ENCODE results near the gene ARL5C. TPM values are rescaled to one million over a fixed set of nuclear protein-coding genes. Genes with fewer than 3 reads are reported as not detected.

Gene ARL5C
- total RNA-seq, 1 donor from 2014 or later = 0.25 TPM

- DNase-seq (ENCODE audit: low spot score) = no peak
- no peak for TF ChIP-seq CTCF (IDR thresholded peaks at IDR 0.05)
- no peaks in the 10 kb centered on the region for H3K9me3 Mint-ChIP-seq (ENCODE audit: low read depth)
- peaks cover 2% of the 10 kb centered on the region for H3K27me3 Mint-ChIP-seq (ENCODE audit: low read depth)
- H3K4me1 Mint-ChIP-seq (ENCODE audit: low read depth) = peaks cover 13% of the 10 kb centered on the region
- no peak overlapping the region for H3K27ac Mint-ChIP-seq (ENCODE audit: unreplicated experiment)
- H3K4me3 Mint-ChIP-seq (ENCODE audit: unreplicated experiment) = no peak overlapping the region
- H3K36me3 Mint-ChIP-seq (ENCODE audit: low read depth) = peaks cover 1% of the 10 kb centered on the region
Observed at GRCh38 chr17:39118674-39119419, 47.1 kb downstream of the ARL5C start.

GRCh38 chr17:39116224-39116623, 49.7 kb downstream of the ARL5C start:
- peaks cover 2% of the 10 kb centered on the region for H3K27me3 Mint-ChIP-seq (ENCODE audit: low read depth)
- no peaks in the 10 kb centered on the region for H3K9me3 Mint-ChIP-seq (ENCODE audit: low read depth)
- H3K36me3 Mint-ChIP-seq (ENCODE audit: low read depth) = peaks cover 1% of the 10 kb centered on the region
- H3K27ac Mint-ChIP-seq (ENCODE audit: unreplicated experiment) = no peak overlapping the region
- no peak for DNase-seq (ENCODE audit: low spot score)
- H3K4me3 Mint-ChIP-seq (ENCODE audit: unreplicated experiment) = no peak overlapping the region
- no peak for TF ChIP-seq CTCF (IDR thresholded peaks at IDR 0.05)
- H3K4me1 Mint-ChIP-seq (ENCODE audit: low read depth) = peaks cover 7% of the 10 kb centered on the region

GRCh38 chr17:39115135-39115534, 50.8 kb downstream of the ARL5C start:
- Mint-ChIP-seq H3K27me3 (ENCODE audit: low read depth) (peaks cover 2% of the 10 kb centered on the region), H3K4me1 (ENCODE audit: low read depth) (peaks cover 14% of the 10 kb centered on the region), H3K4me3 (ENCODE audit: unreplicated experiment) (no peak overlapping the region), H3K9me3 (ENCODE audit: low read depth) (no peaks in the 10 kb centered on the region), H3K27ac (ENCODE audit: unreplicated experiment) (peak overlapping the region; percentile 6), H3K36me3 (ENCODE audit: low read depth) (peaks cover 1% of the 10 kb centered on the region)
- DNase-seq (ENCODE audit: low spot score) = no peak
- TF ChIP-seq CTCF (IDR thresholded peaks at IDR 0.05) = no peak

- H3K27ac Mint-ChIP-seq (ENCODE audit: unreplicated experiment) = peak overlapping the region; percentile 6
Observed at GRCh38 chr17:39114723-39115122, 51.2 kb downstream of the ARL5C start.

GRCh38 chr17:39113871-39114270, 52.1 kb downstream of the ARL5C start:
- DNase-seq (ENCODE audit: low spot score) = no peak
- Mint-ChIP-seq H3K27me3 (ENCODE audit: low read depth) (peaks cover 2% of the 10 kb centered on the region), H3K4me1 (ENCODE audit: low read depth) (peaks cover 15% of the 10 kb centered on the region), H3K27ac (ENCODE audit: unreplicated experiment) (no peak overlapping the region), H3K4me3 (ENCODE audit: unreplicated experiment) (no peak overlapping the region), H3K36me3 (ENCODE audit: low read depth) (peaks cover 1% of the 10 kb centered on the region), H3K9me3 (ENCODE audit: low read depth) (no peaks in the 10 kb centered on the region)
- no peak for TF ChIP-seq CTCF (IDR thresholded peaks at IDR 0.05)

More at GRCh38 chr17:39114723-39115122, 51.2 kb downstream of the ARL5C start:
- no peaks in the 10 kb centered on the region for H3K9me3 Mint-ChIP-seq (ENCODE audit: low read depth)
- no peak overlapping the region for H3K4me3 Mint-ChIP-seq (ENCODE audit: unreplicated experiment)
- peaks cover 15% of the 10 kb centered on the region for H3K4me1 Mint-ChIP-seq (ENCODE audit: low read depth)
- no peak for TF ChIP-seq CTCF (IDR thresholded peaks at IDR 0.05)
- peaks cover 2% of the 10 kb centered on the region for H3K27me3 Mint-ChIP-seq (ENCODE audit: low read depth)
- DNase-seq (ENCODE audit: low spot score) = no peak
- peaks cover 1% of the 10 kb centered on the region for H3K36me3 Mint-ChIP-seq (ENCODE audit: low read depth)
